ENCODE data around the gene LHX3.

Gene LHX3

DNA sequence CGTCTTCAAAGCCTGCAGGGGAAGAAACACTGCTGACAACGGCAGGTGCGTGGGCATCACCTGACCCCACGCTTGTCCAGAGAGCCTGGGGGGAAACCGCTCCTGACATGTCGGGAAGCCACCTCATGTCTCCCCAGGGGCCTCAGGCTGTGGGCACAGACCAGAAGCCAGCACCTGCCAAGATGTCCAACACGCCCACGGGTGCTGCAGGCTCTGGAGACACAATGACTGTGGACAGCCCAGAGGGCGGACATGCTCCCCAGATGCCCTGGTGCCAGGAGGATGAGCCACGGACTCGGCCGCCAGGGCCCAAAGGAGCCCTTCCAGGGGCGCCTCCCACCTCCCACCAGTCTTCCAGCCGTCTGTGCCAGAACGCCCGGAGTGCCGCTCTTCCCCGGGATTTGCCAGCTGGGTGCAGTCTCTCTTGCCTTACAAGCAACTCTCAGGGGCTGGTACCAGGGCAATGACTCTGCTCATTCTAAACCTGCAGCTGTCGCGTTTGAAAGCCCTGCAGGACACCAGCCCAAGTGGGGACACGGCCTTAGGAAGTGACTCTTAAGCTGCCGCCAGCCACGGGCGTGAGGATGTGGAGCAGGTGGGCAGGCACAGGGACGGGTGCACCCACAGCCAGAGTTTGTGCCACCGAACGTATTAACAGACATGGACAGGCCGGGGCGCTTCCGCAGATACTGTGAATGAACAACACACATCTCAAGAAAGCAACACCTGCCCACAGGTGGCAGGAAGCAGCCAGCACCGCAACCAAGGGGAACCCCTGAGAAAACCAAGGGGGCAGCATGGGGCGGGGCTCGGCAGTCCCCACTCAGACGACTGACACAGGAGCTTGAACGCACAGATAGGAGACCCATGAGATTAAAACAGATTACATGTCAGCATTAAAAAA, 6.8 kb upstream of the LHX3 start:
- no peak overlapping the region for H3K14ac ChIP-seq (ENCODE audit: low read length)
- DNase-seq, result no peak

DNA sequence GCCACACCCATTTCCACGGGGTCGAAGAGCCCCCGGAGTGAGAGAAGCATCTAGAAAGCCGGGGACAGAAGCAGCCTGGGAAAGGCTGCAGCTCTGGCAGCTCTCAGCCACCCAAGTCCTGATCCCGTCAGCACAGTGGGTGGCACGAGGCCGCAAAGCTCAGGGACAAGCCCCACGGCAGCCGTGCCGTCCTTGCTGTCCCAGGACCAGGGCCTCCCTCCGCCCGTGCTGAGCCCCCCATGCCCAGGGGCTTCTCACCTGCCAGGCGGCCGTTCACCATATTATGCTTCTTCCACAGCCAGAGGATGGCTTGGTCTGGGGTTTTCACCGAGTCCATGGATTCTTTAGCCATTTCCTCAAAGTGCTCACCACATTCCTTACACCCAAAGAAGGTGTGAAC, 6.1 kb upstream of the LHX3 start:
- no peak overlapping the region for H3K27ac ChIP-seq (ENCODE audit: low read depth, low read length)
- no peak overlapping the region for H2AK5ac ChIP-seq (ENCODE audit: low read length)
- no peaks in the 10 kb centered on the region for H3K79me2 ChIP-seq (ENCODE audit: control insufficient read depth, insufficient read depth, low read length, poor library complexity)
- no peak overlapping the region for H3K9ac ChIP-seq (ENCODE audit: low read length)
- H3K4ac ChIP-seq (ENCODE audit: low read depth, low read length), result no peak overlapping the region
- H4K8ac ChIP-seq (ENCODE audit: low read depth, low read length), result no peak overlapping the region
- no peaks in the 10 kb centered on the region for H3K4me1 ChIP-seq (ENCODE audit: control insufficient read depth in 1 of 2, insufficient read depth in 2 of 2, low read length in 2 of 2)
- no peak overlapping the region for H3K4me3 ChIP-seq (ENCODE audit: low read depth, low read length)
- H2BK5ac ChIP-seq (ENCODE audit: low read depth, low read length, poor library complexity), result no peak overlapping the region
- DNase-seq, result no peak
- H3K4me2 ChIP-seq (ENCODE audit: low read length), result no peak overlapping the region
- H4K12ac ChIP-seq (ENCODE audit: low read depth, low read length), result no peak overlapping the region
- peaks cover under 1% of the 10 kb centered on the region for H3K27me3 ChIP-seq (ENCODE audit: insufficient read depth, low read length)
- H2BK12ac ChIP-seq (ENCODE audit: low read length), result no peak overlapping the region
- no peaks in the 10 kb centered on the region for H3K79me1 ChIP-seq (ENCODE audit: low read length)
- no peak overlapping the region for H3K14ac ChIP-seq (ENCODE audit: low read length)
- H4K91ac ChIP-seq (ENCODE audit: low read depth, low read length), result no peak overlapping the region
- WGBS (ENCODE audit: extremely low coverage, insufficient coverage, insufficient read length), result no CpG with 5 or more reads among the region's 15 CpGs
- H3K9me3 ChIP-seq (ENCODE audit: insufficient read depth, low read depth, low read length), result peaks cover 3% of the 10 kb centered on the region
- H2AFZ ChIP-seq (ENCODE audit: insufficient read depth, low read length, poor library complexity), result no peak overlapping the region
- no peak overlapping the region for H3K23ac ChIP-seq (ENCODE audit: low read length)
- peaks cover 7 to 10% of the 10 kb centered on the region in 2 experiments for H3K36me3 ChIP-seq (ENCODE audit: control insufficient read depth in 1 of 2, insufficient read depth in 2 of 2, low read length in 2 of 2)
- H3K18ac ChIP-seq (ENCODE audit: low read length), result no peak overlapping the region
- no peak overlapping the region for H2BK120ac ChIP-seq (ENCODE audit: insufficient read depth, low read length, poor library complexity)

More for the DNA sequence above, 6.8 kb upstream of the LHX3 start:
- no peak overlapping the region for H2BK5ac ChIP-seq (ENCODE audit: low read depth, low read length, poor library complexity)
- H3K4me1 ChIP-seq (ENCODE audit: control insufficient read depth in 1 of 2, insufficient read depth in 2 of 2, low read length in 2 of 2), result no peaks in the 10 kb centered on the region
- no CpG with 5 or more reads among the region's 35 CpGs for WGBS (ENCODE audit: extremely low coverage, insufficient coverage, insufficient read length)
- no peak overlapping the region for H3K4ac ChIP-seq (ENCODE audit: low read depth, low read length)
- no peaks in the 10 kb centered on the region for H3K79me2 ChIP-seq (ENCODE audit: control insufficient read depth, insufficient read depth, low read length, poor library complexity)
- H3K9ac ChIP-seq (ENCODE audit: low read length), result no peak overlapping the region
- H3K4me3 ChIP-seq (ENCODE audit: low read depth, low read length), result no peak overlapping the region
- H3K79me1 ChIP-seq (ENCODE audit: low read length), result no peaks in the 10 kb centered on the region
- H3K27me3 ChIP-seq (ENCODE audit: insufficient read depth, low read length), result no peaks in the 10 kb centered on the region
- no peak overlapping the region for H4K12ac ChIP-seq (ENCODE audit: low read depth, low read length)
- H2BK120ac ChIP-seq (ENCODE audit: insufficient read depth, low read length, poor library complexity), result no peak overlapping the region
- no peak overlapping the region for H3K23ac ChIP-seq (ENCODE audit: low read length)
- H2AFZ ChIP-seq (ENCODE audit: insufficient read depth, low read length, poor library complexity), result no peak overlapping the region
- H3K4me2 ChIP-seq (ENCODE audit: low read length), result no peak overlapping the region
- H4K8ac ChIP-seq (ENCODE audit: low read depth, low read length), result no peak overlapping the region
- H2AK5ac ChIP-seq (ENCODE audit: low read length), result no peak overlapping the region
- no peak overlapping the region for H2BK12ac ChIP-seq (ENCODE audit: low read length)
- H3K36me3 ChIP-seq (ENCODE audit: control insufficient read depth in 1 of 2, insufficient read depth in 2 of 2, low read length in 2 of 2), result peaks cover 11 to 13% of the 10 kb centered on the region in 2 experiments
- H3K9me3 ChIP-seq (ENCODE audit: insufficient read depth, low read depth, low read length), result peaks cover 3% of the 10 kb centered on the region
- H3K18ac ChIP-seq (ENCODE audit: low read length), result no peak overlapping the region
- no peak overlapping the region for H3K27ac ChIP-seq (ENCODE audit: low read depth, low read length)
- H4K91ac ChIP-seq (ENCODE audit: low read depth, low read length), result no peak overlapping the region

DNA sequence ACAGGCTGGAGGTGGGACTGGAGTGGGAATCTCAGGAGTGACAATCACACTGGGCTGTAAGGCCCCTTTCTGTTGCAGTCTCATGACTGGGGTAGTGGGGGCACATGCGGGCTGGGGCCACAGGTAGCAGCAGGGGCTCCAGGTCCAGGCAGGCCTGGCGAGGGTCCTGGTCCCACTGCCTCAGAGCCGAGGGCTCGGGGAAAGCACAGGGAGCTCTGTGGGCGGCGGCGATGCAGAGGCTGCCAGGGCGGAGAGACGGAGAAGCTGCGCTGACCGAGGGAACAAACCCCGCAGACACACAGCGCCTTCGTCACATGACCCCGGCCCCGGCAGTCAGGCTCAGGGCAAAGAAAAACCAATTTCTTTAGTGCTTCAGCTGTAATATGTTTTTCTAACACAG, 5.3 kb upstream of the LHX3 start:
- peaks cover 7% of the 10 kb centered on the region for H3K9me3 ChIP-seq (ENCODE audit: insufficient read depth, low read depth, low read length)
- H2AK5ac ChIP-seq (ENCODE audit: low read length), result no peak overlapping the region
- no peaks in the 10 kb centered on the region for H3K79me1 ChIP-seq (ENCODE audit: low read length)
- no peak overlapping the region for H3K18ac ChIP-seq (ENCODE audit: low read length)
- H2BK12ac ChIP-seq (ENCODE audit: low read length), result no peak overlapping the region
- H3K14ac ChIP-seq (ENCODE audit: low read length), result no peak overlapping the region
- no peak overlapping the region for H4K12ac ChIP-seq (ENCODE audit: low read depth, low read length)
- H3K9ac ChIP-seq (ENCODE audit: low read length), result no peak overlapping the region
- H3K4me2 ChIP-seq (ENCODE audit: low read length), result no peak overlapping the region
- H2BK120ac ChIP-seq (ENCODE audit: insufficient read depth, low read length, poor library complexity), result no peak overlapping the region
- no peak overlapping the region for H3K23ac ChIP-seq (ENCODE audit: low read length)
- no peak overlapping the region for H4K91ac ChIP-seq (ENCODE audit: low read depth, low read length)
- DNase-seq, result no peak
- no peak overlapping the region for H2BK5ac ChIP-seq (ENCODE audit: low read depth, low read length, poor library complexity)
- no peak overlapping the region for H4K8ac ChIP-seq (ENCODE audit: low read depth, low read length)
- H2AFZ ChIP-seq (ENCODE audit: insufficient read depth, low read length, poor library complexity), result no peak overlapping the region
- H3K27ac ChIP-seq (ENCODE audit: low read depth, low read length), result no peak overlapping the region
- H3K4me3 ChIP-seq (ENCODE audit: low read depth, low read length), result no peak overlapping the region
- peaks cover 0 to under 1% of the 10 kb centered on the region in 2 experiments for H3K4me1 ChIP-seq (ENCODE audit: control insufficient read depth in 1 of 2, insufficient read depth in 2 of 2, low read length in 2 of 2)
- no CpG with 5 or more reads among the region's 16 CpGs for WGBS (ENCODE audit: extremely low coverage, insufficient coverage, insufficient read length)
- peaks cover 2% of the 10 kb centered on the region for H3K27me3 ChIP-seq (ENCODE audit: insufficient read depth, low read length)
- no peak overlapping the region for H3K4ac ChIP-seq (ENCODE audit: low read depth, low read length)
- peaks cover 7 to 10% of the 10 kb centered on the region in 2 experiments for H3K36me3 ChIP-seq (ENCODE audit: control insufficient read depth in 1 of 2, insufficient read depth in 2 of 2, low read length in 2 of 2)
- H3K79me2 ChIP-seq (ENCODE audit: control insufficient read depth, insufficient read depth, low read length, poor library complexity), result no peaks in the 10 kb centered on the region

DNA sequence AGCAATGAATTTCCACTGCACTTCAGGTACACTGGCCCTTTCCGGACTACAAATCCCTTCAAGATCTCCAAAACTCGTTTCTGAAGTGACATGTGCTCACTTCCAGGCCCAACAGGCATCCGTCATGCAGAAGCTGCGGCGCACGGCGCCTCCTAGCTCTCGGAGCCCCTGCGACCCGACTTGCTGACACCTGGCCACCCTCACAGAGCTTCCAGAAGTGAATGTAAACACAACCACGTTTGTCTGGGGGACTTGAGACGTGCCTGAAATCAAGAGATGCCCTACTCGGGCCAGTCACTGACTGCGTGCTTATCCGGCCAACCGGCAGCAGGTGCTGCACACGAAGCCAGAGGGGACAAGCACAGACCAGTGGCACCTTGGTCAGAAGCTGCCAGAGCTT, 4.9 kb upstream of the LHX3 start:
- no peak overlapping the region for H3K9ac ChIP-seq (ENCODE audit: low read length)
- no peak overlapping the region for H3K4ac ChIP-seq (ENCODE audit: low read depth, low read length)
- no peak overlapping the region for H2AK5ac ChIP-seq (ENCODE audit: low read length)
- peaks cover 3% of the 10 kb centered on the region for H3K27me3 ChIP-seq (ENCODE audit: insufficient read depth, low read length)
- H3K4me3 ChIP-seq (ENCODE audit: low read depth, low read length), result no peak overlapping the region
- no CpG with 5 or more reads among the region's 17 CpGs for WGBS (ENCODE audit: extremely low coverage, insufficient coverage, insufficient read length)
- no peak overlapping the region for H4K12ac ChIP-seq (ENCODE audit: low read depth, low read length)
- H3K18ac ChIP-seq (ENCODE audit: low read length), result no peak overlapping the region
- H3K4me1 ChIP-seq (ENCODE audit: control insufficient read depth in 1 of 2, insufficient read depth in 2 of 2, low read length in 2 of 2), result peaks cover 0 to 3% of the 10 kb centered on the region in 2 experiments
- H4K8ac ChIP-seq (ENCODE audit: low read depth, low read length), result no peak overlapping the region
- no peak overlapping the region for H3K14ac ChIP-seq (ENCODE audit: low read length)
- no peak overlapping the region for H2BK12ac ChIP-seq (ENCODE audit: low read length)
- H3K23ac ChIP-seq (ENCODE audit: low read length), result no peak overlapping the region
- no peaks in the 10 kb centered on the region for H3K79me1 ChIP-seq (ENCODE audit: low read length)
- no peak overlapping the region for H2BK5ac ChIP-seq (ENCODE audit: low read depth, low read length, poor library complexity)
- H3K4me2 ChIP-seq (ENCODE audit: low read length), result no peak overlapping the region
- no peaks in the 10 kb centered on the region for H3K79me2 ChIP-seq (ENCODE audit: control insufficient read depth, insufficient read depth, low read length, poor library complexity)
- peaks cover 5 to 8% of the 10 kb centered on the region in 2 experiments for H3K36me3 ChIP-seq (ENCODE audit: control insufficient read depth in 1 of 2, insufficient read depth in 2 of 2, low read length in 2 of 2)
- no peak for DNase-seq
- H3K27ac ChIP-seq (ENCODE audit: low read depth, low read length), result no peak overlapping the region
- H2AFZ ChIP-seq (ENCODE audit: insufficient read depth, low read length, poor library complexity), result no peak overlapping the region
- no peak overlapping the region for H2BK120ac ChIP-seq (ENCODE audit: insufficient read depth, low read length, poor library complexity)
- H4K91ac ChIP-seq (ENCODE audit: low read depth, low read length), result no peak overlapping the region
- H3K9me3 ChIP-seq (ENCODE audit: insufficient read depth, low read depth, low read length), result peaks cover 9% of the 10 kb centered on the region
